GM19463 (cell line): Measurements from ENCODE around the gene CEP97.
A peak's percentile ranks its signal among the peaks of the same experiment; 100 is the strongest.

Source experiments
- ATAC-seq: cut with Tn5 transposase; IDR thresholded peaks from one replicate; pipeline ENCODE4 v1.9.1; 2021; ENCODE audit warnings: mild to moderate bottlenecking, moderate library complexity; ENCODE audit not compliant: unreplicated experiment

Gene CEP97

DNA sequence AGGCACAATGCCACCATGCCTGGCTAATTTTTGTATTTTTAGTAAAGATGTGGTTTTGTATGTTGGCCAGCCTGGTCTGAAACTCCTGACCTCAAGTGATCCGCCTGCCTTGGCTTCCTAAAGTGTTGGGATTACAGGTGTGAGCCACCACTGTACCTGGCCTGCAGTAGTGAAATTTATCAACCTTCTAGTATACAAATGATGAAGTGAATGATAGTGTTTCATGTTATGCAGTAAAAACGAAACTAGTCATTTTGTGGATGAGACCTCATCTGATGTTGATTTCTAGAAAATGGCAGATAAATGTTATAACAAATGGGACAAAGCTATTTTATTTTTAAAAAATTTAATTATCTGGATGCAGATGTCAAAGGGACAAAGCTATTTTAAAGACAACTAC lies 87.5 kb downstream of the CEP97 start:
- ATAC-seq: no peak

DNA sequence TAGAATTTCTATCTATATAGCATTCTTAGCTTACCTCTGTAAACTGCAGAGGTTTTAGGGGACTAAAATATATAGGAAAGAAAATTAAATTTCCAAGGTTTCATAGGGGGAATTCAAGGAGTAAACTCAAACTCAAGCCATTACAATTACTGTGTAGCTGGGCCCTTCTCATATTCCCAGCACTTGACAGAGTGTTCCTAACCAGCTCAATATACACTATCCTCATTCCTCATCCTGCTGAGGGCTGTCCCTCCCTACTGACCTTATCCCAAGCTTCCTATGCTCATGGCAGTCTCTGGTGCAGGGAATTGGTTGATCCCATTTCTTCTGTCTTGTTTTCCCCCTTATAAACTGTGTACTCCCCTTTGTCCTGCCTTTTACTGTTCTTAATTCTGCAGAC lies 88.5 kb downstream of the CEP97 start:
- no peak for ATAC-seq

DNA sequence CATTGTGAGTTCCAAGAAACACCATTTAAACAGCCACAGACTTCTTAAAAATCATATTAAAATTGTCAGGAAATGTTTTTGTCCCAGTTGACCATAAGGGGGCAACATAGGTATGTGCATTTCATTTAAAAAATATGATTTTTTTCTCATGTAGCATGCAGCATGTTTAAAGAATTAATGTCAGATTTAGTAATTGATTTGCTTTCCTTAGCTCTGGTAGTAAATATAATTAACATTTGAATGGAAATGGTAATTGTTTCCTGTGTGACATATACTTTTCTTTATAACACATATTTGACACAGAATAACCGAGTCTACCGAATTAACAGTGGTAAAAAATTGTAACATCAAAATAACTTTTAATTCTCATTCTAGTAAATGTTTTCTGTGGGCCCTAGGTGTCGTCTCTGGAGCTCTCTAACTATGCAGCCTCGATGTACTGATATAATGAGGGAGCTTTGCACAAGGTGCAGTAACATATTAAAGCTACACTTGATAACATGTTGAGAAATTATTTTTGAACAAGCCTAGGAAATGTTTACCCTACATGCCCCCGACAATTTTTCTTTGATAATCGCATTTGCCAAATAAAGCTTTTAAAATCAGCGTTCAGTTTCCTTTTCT lies 89.5 kb downstream of the CEP97 start:
- ATAC-seq: no peak

DNA sequence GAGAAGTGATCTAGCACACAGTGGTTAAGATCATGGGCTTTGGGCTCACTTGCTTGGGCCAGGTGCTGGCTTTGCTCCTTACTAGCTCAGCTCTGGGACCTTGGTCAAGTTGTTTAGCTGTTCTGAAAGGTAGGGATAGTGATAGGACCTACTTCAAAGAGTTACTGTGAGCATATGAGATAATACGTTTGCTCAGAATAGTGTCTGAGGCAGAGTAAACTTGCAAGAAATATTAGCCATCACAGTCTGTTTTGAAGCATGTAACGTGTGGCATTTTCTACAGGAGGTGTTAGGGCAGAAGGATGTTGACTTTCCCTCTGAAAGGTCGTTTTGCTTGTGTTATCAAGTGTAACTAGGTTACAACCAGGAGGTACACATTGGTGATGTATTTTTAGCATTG lies 90.4 kb downstream of the CEP97 start:
- no peak for ATAC-seq

DNA sequence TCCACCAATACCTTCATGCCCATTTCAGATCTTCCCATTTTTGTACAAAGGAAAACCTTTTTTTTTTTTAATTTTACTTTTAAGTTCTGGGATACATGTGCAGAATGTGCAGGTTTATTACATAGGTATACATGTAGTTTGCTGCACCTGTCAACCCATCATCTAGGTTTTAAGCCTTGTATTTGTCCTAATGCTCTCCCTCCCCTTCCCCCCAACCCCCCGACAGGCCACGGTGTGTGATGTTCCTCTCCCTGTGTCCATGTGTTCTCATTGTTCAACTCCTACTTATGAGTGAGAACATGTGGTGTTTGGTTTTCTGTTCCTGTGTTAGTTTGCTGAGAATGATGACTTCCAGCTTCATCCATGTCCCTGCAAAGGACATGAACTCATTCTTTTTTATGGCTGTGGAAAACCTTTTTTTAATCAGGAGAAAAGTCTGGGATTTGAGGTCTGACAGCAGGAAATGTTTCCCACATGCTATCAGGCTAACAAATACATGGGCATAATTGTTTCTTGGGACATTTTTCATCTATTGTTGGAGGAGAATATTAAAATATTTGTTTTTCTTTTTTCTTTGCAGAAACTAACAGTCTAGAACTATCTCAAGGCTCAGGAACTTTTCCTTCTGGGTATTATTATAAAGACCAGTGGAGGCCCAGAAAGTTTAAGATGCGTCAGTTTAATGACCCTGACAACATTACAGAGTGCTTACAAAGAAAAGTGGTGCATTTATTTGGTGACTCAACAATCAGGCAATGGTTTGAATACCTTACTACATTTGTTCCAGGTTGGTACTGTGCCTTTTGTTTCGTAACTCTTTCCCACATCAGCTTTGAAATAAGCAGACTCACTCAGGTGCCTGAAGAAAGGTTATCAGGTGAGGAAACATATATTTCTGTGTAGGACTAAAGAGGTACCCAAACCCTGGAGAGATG lies 92.1 kb downstream of the CEP97 start:
- ATAC-seq: no peak

DNA sequence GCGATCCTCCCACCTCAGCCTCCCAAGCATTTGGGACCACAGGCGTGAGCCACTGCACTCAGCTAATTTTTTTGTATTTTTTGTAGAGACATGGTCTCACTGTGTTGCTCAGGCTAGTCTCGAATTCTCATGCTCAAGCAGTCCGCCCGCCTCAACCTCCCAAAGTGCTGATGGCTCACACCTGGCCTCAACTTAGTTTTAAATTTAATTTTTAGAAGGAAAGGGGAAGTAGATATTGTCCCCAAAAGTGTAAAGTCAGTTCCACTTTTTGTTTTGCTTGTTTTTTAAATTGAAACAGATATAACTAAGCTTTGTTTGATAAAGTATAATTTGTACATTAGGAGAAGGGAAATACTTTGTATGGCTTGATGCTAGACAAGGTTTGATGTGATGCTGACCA lies 93.6 kb downstream of the CEP97 start:
- no peak for ATAC-seq

DNA sequence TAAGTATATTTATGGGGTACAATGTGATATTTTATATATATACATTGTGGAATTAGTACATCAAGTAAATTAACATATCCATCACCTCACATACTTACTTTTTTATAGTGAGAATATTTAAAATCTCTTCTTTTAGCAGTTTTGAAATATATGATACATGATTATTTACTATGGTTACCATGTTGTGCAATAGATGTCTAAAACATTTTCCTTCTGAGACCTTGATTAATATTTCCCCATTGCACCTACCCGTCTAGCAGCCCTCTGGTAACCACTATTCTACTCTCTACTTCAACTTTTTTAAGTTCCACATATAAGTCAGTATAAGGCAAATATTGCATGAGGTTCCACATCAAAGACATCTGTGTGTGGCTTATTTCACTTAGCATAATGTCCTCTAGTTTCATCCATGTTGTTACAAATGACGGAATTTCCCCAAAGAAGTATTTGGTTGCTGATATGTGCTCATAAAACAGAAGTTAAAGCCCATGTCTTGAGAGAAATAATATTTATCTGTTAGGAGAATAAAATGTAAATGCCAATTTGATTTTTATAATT lies 95.3 kb downstream of the CEP97 start:
- ATAC-seq: peak; percentile 73
